Measurements from ENCODE around the gene MAGI2. TPM values are rescaled to one million over a fixed set of nuclear protein-coding genes. Genes with fewer than 3 reads are reported as not detected.
A peak's percentile ranks its signal among the peaks of the same experiment; 100 is the strongest.
"Not testable (repeated sequence)": the region's sequence is repeated elsewhere in the genome, so short reads cannot be mapped to it uniquely, and the experiment has no call there.

Gene MAGI2
- polyA plus RNA-seq, 5 donors = 5.3 to 7.8 (median 6.6) TPM

GRCh38 chr7:78002021-78002420 lies 1451.4 kb downstream of the MAGI2 start:
- no peak for DNase-seq

- not testable (repeated sequence) for DNase-seq
Measured at GRCh38 chr7:77999168-77999567, 1454.3 kb downstream of the MAGI2 start.

DNA sequence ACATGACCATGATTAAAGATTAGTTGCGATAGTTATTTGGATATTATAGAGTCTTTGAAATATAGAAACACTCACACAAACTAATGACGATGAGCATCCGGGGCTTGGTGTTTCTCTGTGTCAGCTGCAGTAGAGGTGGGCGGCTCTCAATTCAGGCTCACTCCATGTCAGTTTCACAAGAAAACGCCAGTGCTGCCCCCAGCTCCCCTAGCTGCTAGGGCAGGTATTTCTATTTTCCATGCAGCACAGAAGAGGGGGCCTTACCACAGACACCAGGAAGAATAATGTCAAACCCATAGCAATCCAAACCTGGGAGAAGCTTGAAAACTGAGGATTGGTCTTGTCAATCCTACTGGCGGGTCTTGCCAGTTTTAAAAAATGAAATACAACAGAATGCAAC lies 1457.8 kb downstream of the MAGI2 start:
- DNase-seq = no peak

- peak; percentile 28 to 34 for DNase-seq
Measured at GRCh38 chr7:77993838-77994237, 1459.6 kb downstream of the MAGI2 start.

- DNase-seq = no peak
Measured at GRCh38 chr7:77991656-77992055, 1461.8 kb downstream of the MAGI2 start.

DNA sequence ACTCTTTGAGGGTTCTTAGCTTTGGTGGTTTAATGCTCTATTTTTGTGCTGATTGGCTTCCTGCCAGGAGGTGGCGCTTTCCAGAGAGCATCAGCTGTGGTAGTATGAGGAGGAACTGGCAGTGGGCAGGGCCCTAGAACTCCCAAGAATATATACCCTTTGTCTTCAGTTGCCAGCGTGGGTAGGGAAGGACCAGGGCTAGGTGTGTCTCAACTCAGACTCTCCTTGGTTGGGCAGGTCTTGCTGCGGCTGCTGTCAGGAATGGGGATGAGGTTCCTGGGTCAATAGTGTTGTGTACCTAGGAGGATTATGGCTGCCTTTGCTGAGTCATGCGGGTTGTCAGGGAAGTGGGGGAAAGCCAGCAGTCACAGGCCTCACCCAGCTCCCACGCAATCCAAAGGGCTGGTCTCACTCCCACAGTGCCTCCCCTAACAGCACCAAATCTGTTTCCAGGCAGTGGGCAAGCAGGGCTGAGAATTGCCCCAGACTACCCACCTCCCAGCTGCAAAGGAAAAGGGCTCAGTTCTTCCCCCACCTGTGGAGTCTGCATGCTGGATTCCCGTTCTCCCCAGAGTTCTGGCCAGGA lies 1463.4 kb downstream of the MAGI2 start:
- no peak for DNase-seq

DNA sequence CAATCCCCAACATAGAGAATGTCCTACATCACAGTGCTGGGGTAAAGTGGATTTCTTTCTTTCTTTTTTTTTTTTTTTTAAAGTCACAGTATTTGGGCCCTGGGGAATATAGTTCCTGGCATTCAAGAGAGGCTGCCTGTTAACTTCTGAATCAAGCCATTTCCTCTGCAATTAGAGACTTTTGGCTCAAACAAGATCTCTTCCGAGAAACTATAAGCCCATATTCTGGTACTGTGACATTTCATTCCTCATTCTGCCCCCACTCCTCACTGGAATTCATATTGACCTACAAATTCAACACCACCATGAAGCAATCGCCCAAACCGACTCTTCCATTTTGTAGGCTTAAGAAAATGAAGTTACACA lies 1467.5 kb downstream of the MAGI2 start:
- no peak for DNase-seq

- DNase-seq = no peak
Measured at GRCh38 chr7:77985232-77985973, 1468.1 kb downstream of the MAGI2 start.

DNA sequence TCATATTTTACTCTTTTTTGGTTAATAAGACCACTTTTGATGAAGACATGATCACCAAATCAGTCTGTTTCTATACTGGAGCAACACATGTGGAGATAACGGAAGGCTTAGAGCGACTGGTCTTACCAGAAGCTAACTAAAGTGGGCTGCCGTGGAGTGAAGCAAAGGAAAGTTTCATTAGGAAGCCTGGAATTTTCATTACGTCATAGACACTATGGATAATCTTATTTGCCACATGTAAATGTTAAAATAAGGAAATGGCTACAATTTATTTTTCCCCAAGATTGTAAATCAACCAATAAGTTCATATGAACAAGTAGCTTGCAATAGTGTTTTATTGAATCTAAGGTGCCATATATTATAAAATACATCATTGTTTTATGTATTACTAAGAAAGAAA lies 1469.5 kb downstream of the MAGI2 start:
- no peak for DNase-seq

DNA sequence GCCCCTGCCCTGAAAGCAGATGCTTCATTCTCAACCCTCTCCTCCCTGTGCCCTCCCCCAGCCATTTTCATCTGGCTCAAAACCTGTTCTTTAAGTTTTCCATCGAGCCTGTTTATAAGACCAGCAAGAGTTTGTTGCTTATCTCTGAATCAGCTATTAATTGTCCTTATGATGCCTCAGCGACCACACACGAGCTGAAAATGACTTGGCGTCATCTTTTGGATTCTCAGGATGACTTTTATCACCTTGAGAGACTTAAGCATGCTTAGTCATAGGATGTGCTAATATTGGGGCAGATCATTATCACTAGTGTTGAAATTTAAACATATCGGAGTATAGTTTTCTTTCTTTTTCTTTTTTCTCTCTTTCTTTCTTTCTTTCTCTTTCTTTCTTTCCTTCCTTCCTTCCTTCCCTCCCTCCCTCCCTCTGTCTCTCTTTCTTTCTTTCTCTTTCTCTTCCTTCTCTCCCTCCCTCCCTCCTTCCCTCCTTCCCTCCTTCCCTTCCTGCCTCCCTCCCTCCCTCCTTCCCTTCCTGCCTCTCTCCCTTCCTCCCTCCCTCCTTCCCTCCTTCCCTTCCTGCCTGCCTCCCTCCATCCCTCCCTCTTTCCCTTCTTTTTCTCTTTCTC lies 1470.4 kb downstream of the MAGI2 start:
- DNase-seq = no peak

- no peak for DNase-seq
Measured at GRCh38 chr7:77980087-77980713, 1473.3 kb downstream of the MAGI2 start.

DNA sequence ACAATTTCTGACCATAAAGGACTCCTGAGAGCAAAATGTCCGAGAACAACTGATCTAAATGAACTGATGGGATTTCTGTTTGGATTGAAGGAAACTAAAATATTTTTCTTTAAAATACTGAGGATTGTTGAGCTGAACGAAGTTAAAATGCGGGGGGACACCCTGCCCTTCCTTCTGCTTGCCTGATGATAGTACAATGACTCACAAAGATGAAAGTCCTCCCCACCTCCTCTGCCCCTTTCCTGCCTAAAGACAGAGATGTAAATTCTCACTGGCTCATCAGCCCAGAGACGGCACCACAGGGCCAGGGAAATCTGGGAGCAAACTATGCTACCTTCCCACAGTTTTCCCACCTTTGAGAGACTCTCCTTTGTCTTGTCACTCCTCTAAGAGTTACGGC lies 1474.2 kb downstream of the MAGI2 start:
- DNase-seq = no peak

- DNase-seq = no peak
Measured at GRCh38 chr7:77975672-77976480, 1477.6 kb downstream of the MAGI2 start.

DNA sequence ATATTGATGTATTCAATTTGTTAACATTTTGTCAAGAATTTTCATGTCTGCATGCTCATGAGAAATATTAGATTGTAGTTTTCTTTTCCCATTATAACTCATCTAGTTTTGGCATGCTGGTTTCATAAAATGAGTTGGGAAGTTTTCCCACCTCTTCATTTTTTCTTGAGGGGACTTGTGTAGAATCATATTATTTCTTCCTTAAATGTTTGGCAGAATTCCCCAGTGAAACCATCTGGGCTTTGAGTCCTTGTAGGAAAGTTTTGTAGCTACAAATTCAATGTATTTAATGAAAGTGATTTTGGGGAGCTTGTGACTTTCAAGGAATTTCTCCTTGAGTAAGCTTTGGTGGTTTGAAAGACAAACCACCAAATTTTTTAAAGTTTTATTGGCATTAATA lies 1481.7 kb downstream of the MAGI2 start:
- no peak for DNase-seq

- no peak for DNase-seq
Measured at GRCh38 chr7:77967429-77967828, 1486.0 kb downstream of the MAGI2 start.
